ENCODE data around the gene GLP1R. TPM values are rescaled to one million over a fixed set of nuclear protein-coding genes. Genes with fewer than 3 reads are reported as not detected.

GLP1R gene
- total RNA-seq, 2 experiments from 2014 or later: not detected

DNA sequence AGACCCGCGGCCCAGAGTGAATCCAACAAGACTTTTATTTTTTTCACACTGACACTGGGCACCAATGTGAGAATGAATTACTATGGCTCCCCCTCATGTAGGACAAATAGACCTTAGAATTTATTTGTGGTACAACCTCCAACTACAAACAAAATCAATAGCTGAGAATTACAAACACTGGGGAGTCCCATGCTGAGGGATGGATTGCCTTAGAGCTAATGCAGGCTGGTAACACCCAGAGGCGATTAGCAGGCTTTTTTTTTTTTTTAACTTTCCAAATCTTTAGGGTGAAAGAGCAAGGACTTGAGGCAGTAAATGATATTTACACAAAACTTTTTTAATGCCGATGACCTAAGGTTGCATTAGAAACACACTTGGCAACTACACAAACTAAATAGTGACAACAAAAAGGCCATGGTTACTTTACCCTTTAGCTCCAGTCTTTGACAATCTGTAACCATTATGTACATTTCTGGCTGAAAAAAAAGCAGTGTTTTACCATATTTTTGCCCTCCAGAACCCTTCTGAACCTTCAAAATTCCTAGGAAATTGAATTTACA, 44.6 kb downstream of the GLP1R start:
- peaks cover 37% of the 10 kb centered on the region for H3K27me3 Mint-ChIP-seq
- POLR2A ChIA-PET: no interaction called here
- H3K27ac Mint-ChIP-seq: no peak overlapping the region
- no peaks in the 10 kb centered on the region for H3K9me3 Mint-ChIP-seq
- no peaks in the 10 kb centered on the region for H3K36me3 Mint-ChIP-seq
- no peak for DNase-seq
- peaks cover 2% of the 10 kb centered on the region for H3K4me1 Mint-ChIP-seq
- no peak overlapping the region for H3K4me3 Mint-ChIP-seq
- no peak for ATAC-seq (ENCODE audit: low read depth)

- Mint-ChIP-seq H3K4me3 (no peak overlapping the region), H3K27me3 (peaks cover 19% of the 10 kb centered on the region), H3K27ac (no peak overlapping the region), H3K4me1 (peaks cover 4% of the 10 kb centered on the region), H3K9me3 (no peaks in the 10 kb centered on the region), H3K36me3 (no peaks in the 10 kb centered on the region)
- ATAC-seq (ENCODE audit: low read depth) (no peak), DNase-seq (no peak)
- POLR2A ChIA-PET: no interaction called here
Observed at GRCh38 chr6:39095578-39095977, 47.0 kb downstream of the GLP1R start.

DNA sequence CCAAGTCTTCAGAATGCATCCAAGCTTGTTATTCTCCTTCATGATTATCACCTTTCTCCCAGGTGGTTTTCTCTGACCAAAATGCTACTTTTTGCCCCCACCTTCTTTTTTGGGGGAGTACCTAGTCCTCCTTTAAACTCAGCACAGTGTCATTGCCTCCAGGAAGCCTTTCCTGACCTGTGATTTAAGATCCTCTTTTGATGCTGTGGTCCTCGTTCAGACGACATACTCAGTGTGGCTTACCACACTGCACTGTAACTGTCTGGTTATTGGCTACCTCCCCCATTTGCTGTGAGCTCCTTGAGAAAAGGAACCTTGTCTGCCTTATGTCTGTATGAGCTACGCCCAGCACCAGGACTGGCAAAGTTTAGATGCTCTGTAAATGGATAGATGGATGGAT, 51.8 kb downstream of the GLP1R start:
- Mint-ChIP-seq H3K27me3 (peaks cover 10% of the 10 kb centered on the region), H3K4me3 (peak overlapping the region; percentile 1), H3K27ac (no peak overlapping the region), H3K4me1 (peaks cover 10% of the 10 kb centered on the region), H3K36me3 (peaks cover 11% of the 10 kb centered on the region), H3K9me3 (no peaks in the 10 kb centered on the region)
- ATAC-seq (ENCODE audit: low read depth): peak; percentile 92
- POLR2A ChIA-PET: interaction anchor here (0.7 kb wide), 1 partner anchor 224 kb away, joined by 3 read pairs; no protein-coding TSS in a partner anchor
- DNase-seq: no peak

DNA sequence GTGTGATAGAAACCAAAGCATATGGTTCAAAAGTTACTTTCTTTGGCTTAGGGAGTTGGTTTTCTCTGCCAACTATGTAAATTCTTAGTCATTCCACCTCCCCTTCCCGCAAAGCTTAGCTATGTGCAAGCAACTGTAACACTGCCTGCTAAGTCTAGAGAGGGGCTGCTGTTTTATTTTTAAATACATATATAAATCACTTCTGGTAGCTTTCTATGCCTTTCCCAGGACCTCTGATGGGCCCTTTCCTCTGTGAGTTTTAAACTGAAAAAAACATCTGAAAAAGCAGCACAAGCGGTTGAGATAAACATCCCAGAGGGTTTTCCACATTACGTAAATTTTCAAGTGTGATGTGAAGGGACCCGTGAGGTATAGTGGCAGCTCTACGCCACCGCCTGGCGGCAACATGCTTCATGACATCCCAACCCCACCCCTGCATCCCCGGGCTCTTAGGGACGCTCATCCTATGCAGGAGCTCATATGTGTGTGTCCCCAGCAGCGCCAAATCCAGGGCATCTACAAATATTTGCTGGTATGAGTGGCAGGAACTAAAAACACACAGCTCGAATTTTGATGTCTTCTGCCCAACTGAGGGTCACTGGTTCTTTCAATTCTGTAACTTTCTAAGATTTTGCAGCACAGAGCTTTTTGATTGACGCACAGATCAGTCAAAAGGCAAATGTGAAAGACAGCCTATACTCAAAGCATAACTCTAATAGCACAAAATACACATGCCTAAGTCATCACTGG, 53.7 kb downstream of the GLP1R start:
- Mint-ChIP-seq H3K9me3 (no peaks in the 10 kb centered on the region), H3K27me3 (peaks cover 8% of the 10 kb centered on the region), H3K27ac (no peak overlapping the region), H3K4me3 (no peak overlapping the region), H3K4me1 (peaks cover 10% of the 10 kb centered on the region), H3K36me3 (peaks cover 14% of the 10 kb centered on the region)
- no peak for ATAC-seq (ENCODE audit: low read depth)
- DNase-seq: no peak
- POLR2A ChIA-PET: interaction anchor here (1.9 to 2.0 kb wide), 2 partner anchors 10 to 13 kb away, joined by 7 to 8 read pairs; partner anchors contain the start of gene SAYSD1

DNA sequence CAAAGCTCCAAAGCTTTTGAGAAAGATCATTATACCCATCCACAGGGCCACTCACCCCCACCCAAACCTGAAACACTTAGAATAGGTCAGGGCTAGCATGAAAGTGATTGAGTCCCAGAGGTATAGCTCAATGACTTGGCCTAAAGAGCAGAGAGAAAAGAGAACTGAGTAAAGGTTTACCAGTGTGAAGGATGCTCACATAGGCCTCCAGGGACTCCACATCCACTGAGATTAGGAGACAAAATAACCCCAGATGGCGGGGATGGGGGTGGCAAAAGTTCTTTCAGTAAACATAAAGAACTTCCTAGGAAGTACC, 54.2 kb downstream of the GLP1R start:
- no peak overlapping the region for H3K27ac Mint-ChIP-seq
- DNase-seq: no peak
- H3K4me1 Mint-ChIP-seq: peaks cover 10% of the 10 kb centered on the region
- no peaks in the 10 kb centered on the region for H3K9me3 Mint-ChIP-seq
- ATAC-seq (ENCODE audit: low read depth): no peak
- no peak overlapping the region for H3K4me3 Mint-ChIP-seq
- peaks cover 14% of the 10 kb centered on the region for H3K36me3 Mint-ChIP-seq
- POLR2A ChIA-PET: interaction anchor here (1.9 to 2.0 kb wide), 2 partner anchors 9 to 12 kb away, joined by 7 to 8 read pairs; partner anchors contain the start of gene SAYSD1
- H3K27me3 Mint-ChIP-seq: peaks cover 6% of the 10 kb centered on the region

DNA sequence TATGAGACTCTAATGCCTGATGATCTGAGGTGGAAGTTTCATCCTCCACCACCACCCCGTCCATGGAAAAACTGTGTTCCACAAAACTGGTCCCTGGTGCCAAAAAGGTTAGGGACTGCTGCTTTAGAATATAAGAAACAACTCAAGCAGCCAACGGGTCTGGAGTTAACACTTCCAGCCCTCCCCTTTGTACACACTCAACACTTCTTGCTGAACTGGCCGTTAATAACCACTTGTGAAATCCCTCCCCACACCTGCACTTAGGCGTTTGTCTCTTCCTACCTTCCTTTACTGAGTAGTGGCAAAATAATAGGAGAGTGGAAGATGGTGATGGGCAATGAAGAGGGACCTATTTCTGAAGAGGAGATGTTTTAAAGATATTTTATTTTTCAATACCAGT, 55.9 kb downstream of the GLP1R start:
- POLR2A ChIA-PET: no interaction called here
- DNase-seq: no peak
- peaks cover 10% of the 10 kb centered on the region for H3K4me1 Mint-ChIP-seq
- no peaks in the 10 kb centered on the region for H3K9me3 Mint-ChIP-seq
- H3K27ac Mint-ChIP-seq: no peak overlapping the region
- H3K27me3 Mint-ChIP-seq: peaks cover 6% of the 10 kb centered on the region
- no peak overlapping the region for H3K4me3 Mint-ChIP-seq
- H3K36me3 Mint-ChIP-seq: peaks cover 18% of the 10 kb centered on the region
- ATAC-seq (ENCODE audit: low read depth): no peak

DNA sequence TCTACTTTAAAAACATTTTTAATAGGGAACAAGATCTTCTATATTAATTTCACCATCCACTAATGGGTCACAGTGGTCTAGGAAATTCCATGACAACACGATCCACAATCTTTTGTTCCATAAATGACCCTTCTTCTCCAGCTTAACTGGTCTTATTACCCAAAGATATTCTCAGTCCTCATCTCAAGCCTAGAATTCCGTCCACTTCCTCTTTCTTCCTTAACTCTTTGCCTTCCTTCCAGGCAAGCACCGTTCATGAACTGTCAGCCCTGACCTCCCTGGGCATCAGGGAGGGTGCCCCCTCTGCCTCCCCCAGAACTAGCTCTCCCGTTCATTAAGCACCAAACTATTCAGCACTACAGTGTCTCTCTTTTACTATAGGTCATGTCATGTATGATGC, 58.5 kb downstream of the GLP1R start:
- Mint-ChIP-seq H3K27me3 (no peaks in the 10 kb centered on the region), H3K27ac (no peak overlapping the region), H3K36me3 (peaks cover 21% of the 10 kb centered on the region), H3K4me3 (no peak overlapping the region), H3K4me1 (peaks cover 20% of the 10 kb centered on the region), H3K9me3 (no peaks in the 10 kb centered on the region)
- ATAC-seq (ENCODE audit: low read depth) (no peak), DNase-seq (no peak)
- POLR2A ChIA-PET: no interaction called here

DNA sequence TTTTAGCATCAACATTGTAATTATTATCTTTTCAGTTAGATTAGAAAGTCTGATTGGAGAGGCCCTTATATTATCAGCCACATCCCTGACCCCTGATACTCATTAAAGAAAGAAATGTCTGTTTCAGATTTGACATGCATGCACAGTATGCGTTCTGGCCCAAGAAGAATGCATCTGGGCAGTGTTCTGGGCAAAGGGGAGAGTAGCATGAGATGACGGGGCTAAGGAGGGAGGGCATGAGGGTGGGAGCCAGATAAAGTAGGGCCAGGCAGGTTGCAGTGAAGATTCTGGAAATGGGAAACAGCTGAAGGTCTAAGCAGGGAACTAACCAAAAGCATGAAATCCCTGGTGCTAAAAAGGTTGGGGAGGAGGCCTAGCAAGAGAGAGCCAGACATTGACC, 59.1 kb downstream of the GLP1R start:
- ATAC-seq (ENCODE audit: low read depth): no peak
- H3K27ac Mint-ChIP-seq: no peak overlapping the region

GRCh38 chr6:39108041-39108839, 59.7 kb downstream of the GLP1R start:
- ATAC-seq (ENCODE audit: low read depth) (no peak), DNase-seq (no peak)
- H3K27ac Mint-ChIP-seq: no peak overlapping the region
- peaks cover 26% of the 10 kb centered on the region for H3K4me1 Mint-ChIP-seq
- no peak overlapping the region for H3K4me3 Mint-ChIP-seq
- POLR2A ChIA-PET: no interaction called here
- H3K36me3 Mint-ChIP-seq: peaks cover 16% of the 10 kb centered on the region
- H3K9me3 Mint-ChIP-seq: no peaks in the 10 kb centered on the region
- no peaks in the 10 kb centered on the region for H3K27me3 Mint-ChIP-seq

More for the DNA sequence above, 59.1 kb downstream of the GLP1R start:
- Mint-ChIP-seq H3K9me3 (no peaks in the 10 kb centered on the region), H3K36me3 (peaks cover 21% of the 10 kb centered on the region), H3K4me3 (no peak overlapping the region), H3K4me1 (peaks cover 25% of the 10 kb centered on the region), H3K27me3 (no peaks in the 10 kb centered on the region)
- no peak for DNase-seq
- POLR2A ChIA-PET: no interaction called here

DNA sequence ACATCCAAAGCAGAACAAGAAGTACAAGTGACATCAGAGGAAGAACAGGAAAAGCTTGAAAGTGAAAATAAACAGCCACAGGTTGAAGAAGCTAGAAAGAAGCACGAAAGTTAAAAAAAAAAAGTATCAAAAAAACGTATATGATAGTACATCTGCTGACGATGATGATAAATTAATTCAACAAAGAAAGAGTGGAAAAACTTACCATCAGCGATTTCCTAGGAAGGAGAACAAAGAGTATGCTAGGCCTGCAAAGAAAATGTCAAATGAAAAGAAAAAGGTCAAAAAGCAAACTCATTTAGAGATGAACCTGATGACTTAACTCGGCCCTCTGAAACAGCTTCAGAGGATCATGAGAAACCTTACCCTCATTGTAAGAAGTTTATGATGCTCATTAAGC, 62.7 kb downstream of the GLP1R start:
- Mint-ChIP-seq H3K27ac (peak overlapping the region; percentile 91), H3K9me3 (no peaks in the 10 kb centered on the region), H3K27me3 (no peaks in the 10 kb centered on the region), H3K4me3 (peak overlapping the region; percentile 72), H3K4me1 (peaks cover 35% of the 10 kb centered on the region), H3K36me3 (peaks cover 10% of the 10 kb centered on the region)
- DNase-seq (no peak), ATAC-seq (ENCODE audit: low read depth) (no peak)
- POLR2A ChIA-PET: interaction anchor here (2.4 kb wide), 1 partner anchor 9 kb away, joined by 8 read pairs; no protein-coding TSS in a partner anchor

GRCh38 chr6:39113788-39114187, 65.2 kb downstream of the GLP1R start:
- Mint-ChIP-seq H3K9me3 (no peaks in the 10 kb centered on the region), H3K27me3 (no peaks in the 10 kb centered on the region), H3K4me3 (peak overlapping the region; percentile 91), H3K27ac (peak overlapping the region; percentile 96), H3K4me1 (peaks cover 40% of the 10 kb centered on the region), H3K36me3 (peaks cover 6% of the 10 kb centered on the region)
- POLR2A ChIA-PET: interaction anchor here (0.9 to 2.2 kb wide), 4 partner anchors 11 to 237 kb away, joined by 4 to 7 read pairs (median 5); partner anchors contain the start of gene KCNK5
- no peak for ATAC-seq (ENCODE audit: low read depth)
- DNase-seq: no peak

DNA sequence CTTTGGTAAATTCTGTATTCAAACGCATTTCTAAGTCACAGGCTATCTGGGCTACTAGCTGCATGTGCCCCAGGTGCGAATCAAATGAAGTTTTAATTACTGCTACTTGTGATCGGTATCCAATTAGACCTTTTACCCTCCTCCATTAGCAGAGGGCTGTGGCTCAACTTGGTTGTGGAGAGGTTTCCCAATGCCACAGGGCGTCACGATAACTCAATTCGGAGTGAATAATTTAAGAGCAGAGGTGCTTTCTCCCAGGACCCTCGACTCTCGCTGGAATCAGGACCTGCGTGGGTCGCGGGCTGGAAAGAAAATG, 65.8 kb downstream of the GLP1R start:
- peak overlapping the region; percentile 91 for H3K4me3 Mint-ChIP-seq
- H3K36me3 Mint-ChIP-seq: peaks cover 3% of the 10 kb centered on the region
- peak; percentile 10 for ATAC-seq (ENCODE audit: low read depth)
- peak overlapping the region; percentile 96 for H3K27ac Mint-ChIP-seq
- no peaks in the 10 kb centered on the region for H3K27me3 Mint-ChIP-seq
- H3K9me3 Mint-ChIP-seq: peaks cover 2% of the 10 kb centered on the region
- DNase-seq: no peak
- POLR2A ChIA-PET: interaction anchor here (0.6 to 2.2 kb wide), 5 partner anchors 10 to 238 kb away, joined by 3 to 7 read pairs (median 4); partner anchors contain the start of gene KCNK5
- H3K4me1 Mint-ChIP-seq: peaks cover 40% of the 10 kb centered on the region

DNA sequence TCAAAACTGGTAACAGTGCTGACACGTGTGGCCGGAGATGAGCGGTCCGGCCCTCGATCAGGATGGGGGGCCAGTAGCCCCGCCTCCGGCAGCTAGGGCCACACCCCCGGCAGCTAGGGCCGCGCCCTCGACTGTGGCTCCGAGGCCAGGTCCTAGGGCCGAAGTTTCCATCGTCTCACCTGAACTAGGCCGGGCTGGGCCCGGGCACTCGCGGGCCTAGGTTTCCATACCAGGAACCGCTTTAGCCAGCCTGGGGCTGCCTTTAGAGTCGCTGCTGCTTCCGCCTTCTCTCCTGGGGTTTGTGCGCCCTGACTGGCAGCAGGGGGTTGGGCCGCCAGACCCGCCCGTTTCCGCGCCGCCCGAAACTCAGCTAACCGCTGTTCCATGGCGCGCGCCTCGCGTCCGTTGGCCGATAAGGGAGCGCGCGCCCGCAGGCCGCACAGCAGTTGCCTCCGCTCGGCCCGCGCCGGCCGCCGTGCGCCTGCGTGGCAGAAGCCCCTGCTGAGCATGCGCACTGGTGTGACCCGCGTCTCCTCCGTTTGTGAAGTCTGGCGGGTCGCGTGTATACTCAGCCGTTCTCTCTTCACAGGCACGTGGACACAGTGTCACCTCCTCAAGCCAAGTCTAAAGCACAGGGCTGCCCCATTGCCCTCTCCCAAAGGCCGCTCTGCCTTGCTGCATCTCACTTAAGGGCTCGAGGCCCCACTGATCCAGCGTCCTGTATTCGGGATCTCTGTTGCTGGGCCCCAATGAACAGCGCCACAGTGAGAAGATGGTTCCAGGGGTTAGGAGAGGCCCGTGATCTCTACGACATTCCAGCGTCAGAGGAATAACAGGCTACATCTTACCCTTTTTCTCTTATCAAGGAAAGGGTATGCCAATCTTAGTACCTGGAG, 66.4 kb downstream of the GLP1R start, which contains the start of gene SAYSD1:
TSS of gene SAYSD1 (minus strand) at position 483 of the 896 bp plus-strand sequence. CDS start at position 386, 97 bp downstream.
- Mint-ChIP-seq H3K4me3 (peak within 1 kb of the TSS; percentile 91), H3K36me3 (peaks cover 3% of the 10 kb centered on the region), H3K27ac (peak within 1 kb of the TSS; percentile 96), H3K9me3 (peaks cover 2% of the 10 kb centered on the region), H3K4me1 (peaks cover 40% of the 10 kb centered on the region), H3K27me3 (no peaks in the 10 kb centered on the region)
- POLR2A ChIA-PET: interaction anchor here (0.6 to 2.2 kb wide), 5 partner anchors 9 to 239 kb away, joined by 3 to 7 read pairs (median 4); partner anchors contain the start of gene KCNK5
- DNase-seq (peak; percentile 96), ATAC-seq (ENCODE audit: low read depth) (peak; percentile 86)

Measured in activated naive CD8-positive, alpha-beta T cell treated with anti-CD3 and anti-CD28 coated beads, Interleukin-2, amount 10 ng/mL, durations not matched to agents 7 days and 5 days (primary cell).